Stimulated activated CD4-positive, alpha-beta T cell treated with anti-CD3 and anti-CD28 coated beads, Interleukin-15, amount 100 ng/mL, for 1 hour (primary cell): ENCODE data around the gene DISP3.

Experiments
- DNase-seq, 2 donors: peaks; one replicate each; pipeline ENCODE4 v3.0.0-alpha.2; 2020; ENCODE audit warnings: low read depth in 1 of 2, low spot score in 1 of 2

Gene DISP3

GRCh38 chr1:11455967-11456570 lies 22.9 kb upstream of the DISP3 start:
- DNase-seq, result no peak

GRCh38 chr1:11456965-11457364 lies 22.0 kb upstream of the DISP3 start:
- DNase-seq, result no peak

GRCh38 chr1:11458811-11459275 lies 20.1 kb upstream of the DISP3 start:
- DNase-seq, result no peak

- DNase-seq, result no peak
Measured at GRCh38 chr1:11461531-11462137, 17.3 kb upstream of the DISP3 start.

- no peak for DNase-seq
Measured at GRCh38 chr1:11462224-11462923, 16.6 kb upstream of the DISP3 start.

GRCh38 chr1:11463177-11463576 lies 15.8 kb upstream of the DISP3 start:
- DNase-seq, result no peak

- no peak for DNase-seq
Measured at GRCh38 chr1:11465307-11465706, 13.6 kb upstream of the DISP3 start.

GRCh38 chr1:11466416-11466815 lies 12.5 kb upstream of the DISP3 start:
- DNase-seq, result no peak

- no peak for DNase-seq
Measured at GRCh38 chr1:11468878-11469277, 10.1 kb upstream of the DISP3 start.

- DNase-seq, result no peak
Measured at GRCh38 chr1:11470912-11471311, 8.0 kb upstream of the DISP3 start.

GRCh38 chr1:11471473-11471872 lies 7.5 kb upstream of the DISP3 start:
- no peak for DNase-seq

GRCh38 chr1:11472284-11472683 lies 6.7 kb upstream of the DISP3 start:
- DNase-seq, result no peak

- DNase-seq, result no peak
Measured at GRCh38 chr1:11472741-11473140, 6.2 kb upstream of the DISP3 start.

- DNase-seq, result no peak
Measured at GRCh38 chr1:11473491-11474034, 5.4 kb upstream of the DISP3 start.

- DNase-seq, result no peak
Measured at GRCh38 chr1:11474826-11475225, 4.1 kb upstream of the DISP3 start.

- DNase-seq, result no peak
Measured at GRCh38 chr1:11475748-11476147, 3.2 kb upstream of the DISP3 start.

- no peak for DNase-seq
Measured at GRCh38 chr1:11479375-11479979, 522 bp downstream of the DISP3 start.

GRCh38 chr1:11481019-11481418 lies 2.1 kb downstream of the DISP3 start:
- DNase-seq, result no peak

GRCh38 chr1:11482198-11482597 lies 3.2 kb downstream of the DISP3 start:
- DNase-seq, result no peak

- no peak for DNase-seq
Measured at GRCh38 chr1:11482701-11483479, 3.9 kb downstream of the DISP3 start.
